Measurements from ENCODE around the gene RERE.

The RERE gene

DNA sequence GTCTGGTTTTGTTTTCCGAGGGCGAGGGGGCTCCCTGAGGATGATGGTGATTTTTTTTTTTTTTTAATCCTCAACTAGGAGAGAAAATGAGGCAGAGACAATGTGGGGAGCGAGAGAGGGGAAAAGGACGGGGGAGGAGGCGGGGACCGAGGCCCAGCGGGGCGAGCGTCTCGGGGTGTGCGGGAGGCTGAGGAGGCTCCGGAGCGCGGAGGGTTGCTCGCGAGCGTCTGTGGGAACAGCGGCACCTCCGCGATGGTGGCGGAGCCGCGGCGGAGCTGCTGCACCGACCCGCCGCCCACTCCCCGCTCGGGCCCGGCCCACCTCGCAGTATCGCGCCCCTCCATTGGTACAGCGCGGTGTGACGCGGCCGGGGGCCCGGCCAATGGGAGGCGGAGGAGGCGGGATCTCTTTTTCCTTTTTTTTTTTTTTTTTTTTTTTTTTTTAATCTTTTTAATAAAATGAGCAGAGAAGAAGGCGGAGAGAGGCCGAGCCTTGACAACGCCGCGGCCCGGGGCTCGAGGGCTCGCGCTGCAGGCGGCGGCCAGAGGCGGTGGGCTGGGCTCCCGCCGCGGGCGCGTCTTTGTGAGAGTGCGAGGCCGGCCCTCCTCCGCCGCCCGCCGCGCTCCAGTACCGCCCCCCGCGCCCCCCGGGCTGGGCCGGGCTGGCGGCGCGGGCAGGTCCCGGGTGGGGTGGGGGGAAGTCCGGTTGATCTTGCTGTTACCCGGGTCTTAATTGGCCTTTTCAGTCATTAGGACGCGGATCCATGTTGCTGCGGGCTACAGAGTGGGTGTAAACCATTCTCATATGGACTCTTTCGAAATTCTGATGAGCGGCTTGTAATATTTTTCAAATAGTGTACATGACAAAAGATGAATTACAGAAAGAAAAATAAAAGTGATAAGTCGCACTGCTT lies at the start of gene RERE:
Gene RERE (minus strand): TSS at position 229 of the 913 bp plus-strand sequence.
- DNase-seq = peak; percentile 96 to 98 (median 98)

DNA sequence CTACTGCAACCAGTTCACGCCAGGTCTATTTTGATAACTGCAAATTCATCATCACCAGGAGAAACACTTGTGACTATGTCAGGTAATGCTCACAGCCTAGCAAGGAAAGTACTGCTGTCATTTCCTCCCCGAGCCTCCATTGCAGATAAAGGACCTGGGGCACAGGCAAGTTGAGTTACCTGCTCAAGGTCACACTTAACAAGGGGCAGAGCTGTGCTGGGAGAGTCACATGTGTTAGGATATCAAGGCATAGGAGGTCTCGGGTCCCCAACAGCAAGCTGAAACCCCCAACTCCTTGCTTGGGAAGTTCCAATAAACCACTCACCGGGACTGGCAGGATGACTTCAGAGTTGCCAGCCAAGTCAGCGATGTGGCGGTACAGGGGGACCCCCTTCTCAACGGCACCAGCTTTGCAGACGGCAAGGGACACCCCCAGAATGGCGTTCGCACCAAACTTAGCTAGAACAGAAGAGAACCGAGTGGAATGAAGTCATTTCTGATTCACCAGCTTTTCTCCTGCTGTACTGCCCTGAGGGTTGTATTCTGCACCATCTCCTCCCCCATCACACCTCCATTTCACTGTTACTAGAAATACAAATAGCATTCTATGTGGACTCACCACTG lies 49.5 kb upstream of the RERE start:
- DNase-seq = no peak

- no peak for DNase-seq
Measured at GRCh38 chr1:8866173-8866791, 48.8 kb upstream of the RERE start.

DNA sequence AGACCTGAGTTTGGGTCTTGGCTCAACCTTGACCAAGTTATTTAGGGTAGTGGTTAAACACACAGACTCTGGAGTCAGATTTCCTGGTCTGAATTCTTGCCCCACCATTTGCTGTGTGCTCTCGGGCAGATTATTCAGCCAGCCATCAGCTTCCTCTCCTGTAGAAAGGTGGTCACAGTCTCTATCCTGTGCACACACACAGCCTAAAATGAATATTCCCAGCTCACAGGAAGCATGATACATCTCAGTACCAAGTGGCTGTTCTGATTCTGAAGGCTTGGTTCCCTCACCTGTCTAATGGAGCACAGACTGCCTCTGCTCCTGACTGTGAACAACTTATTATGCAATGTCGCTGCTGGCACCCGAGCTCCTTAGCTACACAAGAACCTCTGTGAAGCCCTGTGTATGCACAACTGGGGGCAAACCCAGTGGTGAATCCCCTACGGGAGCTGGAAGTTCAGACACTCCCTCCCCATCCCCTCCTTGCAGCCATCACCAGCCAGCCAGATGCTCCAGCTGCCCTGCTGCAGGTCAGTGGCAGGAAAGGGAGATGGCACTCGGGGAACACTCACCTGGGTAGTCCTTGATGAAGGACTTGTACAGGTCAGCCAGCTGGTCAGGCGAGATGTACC lies 47.4 kb upstream of the RERE start:
- no peak for DNase-seq

GRCh38 chr1:8863794-8864233 lies 46.4 kb upstream of the RERE start:
- DNase-seq = no peak

- no peak for DNase-seq
Measured at GRCh38 chr1:8863138-8863537, 45.7 kb upstream of the RERE start.

GRCh38 chr1:8862528-8862927 lies 45.1 kb upstream of the RERE start:
- peak; percentile 30 to 60 (median 45) for DNase-seq

- DNase-seq = no peak
Measured at GRCh38 chr1:8860738-8861516, 43.5 kb upstream of the RERE start.

GRCh38 chr1:8858888-8859706 lies 41.7 kb upstream of the RERE start:
- peak; percentile 68 to 78 (median 78) for DNase-seq

- no peak for DNase-seq
Measured at GRCh38 chr1:8858112-8858668, 40.8 kb upstream of the RERE start.

GRCh38 chr1:8856689-8857412 lies 39.4 kb upstream of the RERE start:
- no peak for DNase-seq

GRCh38 chr1:8854240-8854639 lies 36.8 kb upstream of the RERE start:
- DNase-seq = no peak

- no peak for DNase-seq
Measured at GRCh38 chr1:8851060-8851459, 33.6 kb upstream of the RERE start.

- DNase-seq = peak; percentile 77 to 94 (median 86)
Measured at GRCh38 chr1:8848663-8849386, 31.4 kb upstream of the RERE start.

DNA sequence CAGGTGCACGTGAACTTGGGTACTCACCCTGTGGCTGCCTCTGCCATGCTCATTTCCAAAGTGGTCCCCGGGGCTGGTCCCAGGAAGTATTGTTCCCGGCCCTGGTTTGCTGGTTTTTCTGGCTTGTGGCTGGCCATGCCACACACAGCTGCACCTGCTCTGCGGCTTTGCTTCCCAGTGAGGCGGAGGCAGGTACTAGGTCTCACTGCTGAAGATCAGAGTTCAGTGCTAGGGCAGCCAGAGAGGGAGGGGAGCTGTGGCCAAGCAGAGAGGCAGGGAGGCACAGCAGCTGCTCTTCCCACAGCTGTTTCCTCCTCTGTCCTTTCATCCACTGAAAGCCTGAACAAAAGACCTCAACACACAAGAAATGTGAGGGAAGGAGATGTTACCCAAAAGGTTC lies 30.6 kb upstream of the RERE start:
- DNase-seq = no peak

DNA sequence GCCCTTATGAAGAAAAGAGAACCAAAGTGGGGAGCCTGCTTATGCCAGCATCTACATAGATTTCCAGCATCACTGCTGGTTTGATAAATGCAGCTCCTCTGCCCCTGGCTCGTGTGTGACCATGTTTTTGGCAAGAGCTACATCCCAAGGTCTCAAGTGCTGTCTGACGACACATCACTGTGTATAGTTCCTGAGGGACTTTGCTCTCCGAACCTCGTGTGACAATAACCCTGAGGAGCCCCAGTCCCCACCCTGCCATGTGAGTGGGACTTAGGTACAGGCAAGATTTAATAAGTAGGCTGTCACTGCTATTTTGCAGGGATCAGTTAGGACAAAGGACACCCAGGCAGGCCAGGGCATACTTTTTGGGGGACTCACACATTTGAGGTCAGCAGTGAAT lies 28.8 kb upstream of the RERE start:
- DNase-seq = no peak

DNA sequence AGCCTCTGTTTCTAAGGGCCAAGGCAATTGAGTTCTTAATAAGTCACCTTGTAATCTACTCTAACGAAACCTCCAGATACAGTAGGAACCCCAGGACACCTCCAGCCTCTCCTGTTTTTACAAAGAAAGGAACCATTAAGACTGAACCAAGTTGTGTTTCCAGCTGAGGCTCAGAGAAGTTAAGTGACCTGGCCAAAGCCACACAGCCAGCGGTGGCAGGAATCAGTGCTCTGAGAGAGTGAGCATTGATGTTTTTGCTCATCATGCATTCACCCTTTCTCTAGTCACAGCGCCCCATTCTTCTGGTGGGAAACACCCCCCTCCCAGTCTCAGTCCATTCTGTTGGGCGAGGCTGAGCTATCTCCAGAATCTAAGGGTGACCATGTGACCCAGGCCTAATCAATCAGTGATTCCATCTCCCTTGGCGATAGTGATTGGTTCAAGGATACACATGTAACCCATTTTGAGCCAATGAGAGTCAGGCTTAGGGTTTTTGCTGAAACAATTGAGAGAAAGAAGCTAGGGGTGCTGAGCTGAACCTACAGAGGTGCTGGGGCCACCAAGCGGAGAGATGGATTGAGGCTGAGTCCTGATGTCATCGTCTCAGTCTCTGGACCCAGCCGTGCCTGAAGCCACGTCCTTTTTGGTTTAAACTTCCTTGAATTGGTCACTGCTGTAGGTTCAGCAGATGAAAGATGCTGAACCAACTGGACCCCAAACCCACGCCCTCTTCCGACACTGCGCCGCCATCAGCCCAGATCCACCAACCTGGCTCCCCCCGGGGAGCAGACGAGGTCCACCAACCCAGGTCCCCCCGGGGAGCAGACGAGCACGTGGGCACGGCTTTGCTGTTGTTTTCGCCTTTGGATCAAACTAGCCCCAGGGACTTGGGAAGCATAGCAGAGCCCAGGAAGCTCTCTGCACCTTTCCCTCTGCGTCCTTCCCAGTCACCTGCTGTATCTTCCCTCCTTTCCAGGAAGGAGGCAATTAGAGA lies 28.0 kb upstream of the RERE start:
- no peak for DNase-seq

GRCh38 chr1:8844501-8845006 lies 27.1 kb upstream of the RERE start:
- DNase-seq = no peak

Measured in suppressor macrophage treated with lipopolysaccharide for 1 hour (primary cell).